ENCODE results near the gene EXOC3L1. TPM values are rescaled to one million over a fixed set of nuclear protein-coding genes. Genes with fewer than 3 reads are reported as not detected.

Gene EXOC3L1
- total RNA-seq, 1 experiment from 2014 or later = 0.30 TPM

DNA sequence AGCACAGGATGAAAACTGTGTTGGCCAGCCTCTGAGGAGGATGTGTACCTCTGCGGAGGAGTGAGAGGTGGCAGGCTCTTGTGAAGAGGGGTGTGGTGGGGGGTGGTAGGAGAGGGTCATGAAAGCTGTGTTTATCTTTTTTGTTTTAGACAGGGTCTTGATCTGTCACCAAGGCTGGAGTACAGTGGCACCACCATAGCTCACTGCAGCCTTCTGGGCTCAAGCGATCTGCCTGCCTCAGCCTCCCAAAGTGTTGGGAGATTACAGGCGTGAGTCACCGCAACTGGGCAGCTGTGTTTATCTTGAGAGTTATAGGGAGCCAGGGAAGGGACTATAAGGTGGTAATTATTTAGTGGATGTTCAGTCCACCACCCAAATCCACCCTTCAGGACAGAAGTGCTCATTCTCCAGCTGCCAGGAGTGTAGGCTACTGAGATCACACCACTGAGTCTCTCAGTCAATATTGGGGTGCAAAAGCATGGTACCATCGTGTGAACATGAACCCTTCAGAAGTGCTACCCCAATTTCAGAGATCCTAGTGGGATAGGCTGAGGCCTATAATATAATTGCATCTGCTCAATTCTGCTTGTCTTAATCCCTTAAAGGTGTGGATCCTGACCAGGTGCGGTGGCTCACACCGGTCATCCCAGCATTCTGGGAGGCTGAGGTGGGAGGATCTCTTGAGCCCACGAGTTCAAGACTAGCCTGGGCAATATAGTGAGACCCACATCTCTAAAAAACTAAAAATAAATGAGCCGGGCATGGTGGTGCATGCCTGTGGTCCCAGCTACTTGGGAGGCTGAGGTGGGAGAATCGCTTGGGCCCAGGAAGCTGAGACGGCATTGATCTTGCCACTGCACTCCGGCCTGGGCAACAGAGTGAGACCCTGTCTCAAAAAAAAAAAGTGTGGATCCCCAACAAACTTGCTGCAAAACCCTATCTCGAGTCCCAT is 788 bp upstream of the EXOC3L1 start:
- Histone ChIP-seq H3K27ac (ENCODE audit: low read depth, low read length) (no peak overlapping the region), H3K36me3 (ENCODE audit: control insufficient read depth in 1 of 2, insufficient read depth in 2 of 2, low read length in 2 of 2) (peaks cover 15 to 27% of the 10 kb centered on the region in 2 experiments; a peak in 3 of 4 replicates), H3K9ac (ENCODE audit: low read length) (no peak overlapping the region), H3K27me3 (ENCODE audit: insufficient read depth, low read length) (no peaks in the 10 kb centered on the region), H3K9me3 (ENCODE audit: control insufficient read depth in 1 of 2, insufficient read depth in 1 of 2, low read depth in 1 of 2, low read length in 2 of 2) (no peaks in the 10 kb centered on the region), H3K4me1 (ENCODE audit: control insufficient read depth in 1 of 2, insufficient read depth in 2 of 2, low read length in 2 of 2) (peaks cover 11 to 30% of the 10 kb centered on the region in 2 experiments; a peak in 3 of 4 replicates), H2AFZ (ENCODE audit: low read depth, low read length, poor library complexity, severe bottlenecking) (no peak overlapping the region), H4K20me1 (ENCODE audit: insufficient read depth) (no peaks in the 10 kb centered on the region), H3K9me2 (ENCODE audit: insufficient read depth) (no peaks in the 10 kb centered on the region), H3K79me2 (ENCODE audit: insufficient read depth, low read length) (peaks cover 41% of the 10 kb centered on the region), H3K4me2 (ENCODE audit: low read length) (peak overlapping the region; percentile 95; the same call in 1 of the 2 replicates), H3K4me3 (replicated peaks in 1 of 2; ENCODE audit: low read depth in 1 of 2, low read length in 2 of 2) (no peak overlapping the region)
- TF ChIP-seq ZNF274 (IDR thresholded peaks at IDR 0.05; ENCODE audit: low read depth, low read length) = no peak
- TF ChIP-seq, protein P1, sequence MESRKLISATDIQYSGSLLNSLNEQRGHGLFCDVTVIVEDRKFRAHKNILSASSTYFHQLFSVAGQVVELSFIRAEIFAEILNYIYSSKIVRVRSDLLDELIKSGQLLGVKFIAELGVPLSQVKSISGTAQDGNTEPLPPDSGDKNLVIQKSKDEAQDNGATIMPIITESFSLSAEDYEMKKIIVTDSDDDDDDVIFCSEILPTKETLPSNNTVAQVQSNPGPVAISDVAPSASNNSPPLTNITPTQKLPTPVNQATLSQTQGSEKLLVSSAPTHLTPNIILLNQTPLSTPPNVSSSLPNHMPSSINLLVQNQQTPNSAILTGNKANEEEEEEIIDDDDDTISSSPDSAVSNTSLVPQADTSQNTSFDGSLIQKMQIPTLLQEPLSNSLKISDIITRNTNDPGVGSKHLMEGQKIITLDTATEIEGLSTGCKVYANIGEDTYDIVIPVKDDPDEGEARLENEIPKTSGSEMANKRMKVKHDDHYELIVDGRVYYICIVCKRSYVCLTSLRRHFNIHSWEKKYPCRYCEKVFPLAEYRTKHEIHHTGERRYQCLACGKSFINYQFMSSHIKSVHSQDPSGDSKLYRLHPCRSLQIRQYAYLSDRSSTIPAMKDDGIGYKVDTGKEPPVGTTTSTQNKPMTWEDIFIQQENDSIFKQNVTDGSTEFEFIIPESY (IDR thresholded peaks at IDR 0.05; ENCODE audit: extremely low read depth, insufficient replicate concordance, low read length) = no peak
- no peak for TF ChIP-seq CTCF (IDR thresholded peaks at IDR 0.05 in 2 of 3, conservative IDR thresholded peaks at IDR 0.05 in 1 of 3; ENCODE audit: borderline replicate concordance in 1 of 3, insufficient read depth in 1 of 3, low read depth in 2 of 3, low read length in 2 of 3)
- ChIA-PET CTCF (no interaction called here), POLR2A (no interaction called here), RAD21 (ENCODE audit: low non-redundant PET in 1 of 2, low total read pairs in 2 of 2, uncharacterized antibody in 2 of 2, unreplicated experiment in 2 of 2) (no interaction called here)
- intact Hi-C loops (cut with micrococcal nuclease) = no loop called here
- DNase-seq (ENCODE audit: low read depth, low spot score) = no peak
- no peak for ATAC-seq
- BruUV-seq (replicated peaks) = no TSS peak

All from HCT116 (cell line).